Calu3 (cell line): ENCODE results near the gene ZFP91. TPM values are rescaled to one million over a fixed set of nuclear protein-coding genes. Genes with fewer than 3 reads are reported as not detected.

Experiments used
- BruUV-seq: library from RNA; stranded (reverse); fragments of 400-500 nt; replicated peaks from 2 replicates; lab custom pipeline; 2021; lab: Mats Ljungman, UMichigan
- CTCF ChIA-PET: fragments of 300-600 bp; sonication (Branson Sonifier 250); formaldehyde crosslinking; loops from one replicate; lab custom pipeline; 2022; ENCODE audit warnings: antibody characterized with exemption; lab: Charles Lee
- DNase-seq: peaks from one replicate; pipeline ENCODE4 v3.0.0; 2022
- H3K27ac Mint-ChIP-seq: one replicate; pipeline ENCODE4 v1.8.0; 2022; ENCODE audit warnings: mixed read lengths; ENCODE audit not compliant: unreplicated experiment
- H3K27me3 Mint-ChIP-seq: one replicate; pipeline ENCODE4 v1.8.0; 2022; ENCODE audit warnings: mixed read lengths; ENCODE audit not compliant: unreplicated experiment
- H3K36me3 Mint-ChIP-seq: one replicate; pipeline ENCODE4 v1.8.0; 2022; ENCODE audit warnings: mild to moderate bottlenecking, moderate library complexity, mixed read lengths; ENCODE audit not compliant: insufficient read depth, unreplicated experiment
- H3K4me1 Mint-ChIP-seq: one replicate; pipeline ENCODE4 v1.8.0; 2022; ENCODE audit warnings: mild to moderate bottlenecking, low read depth, mixed read lengths; ENCODE audit not compliant: unreplicated experiment
- H3K4me3 Mint-ChIP-seq: one replicate; pipeline ENCODE4 v1.8.0; 2022; ENCODE audit warnings: mild to moderate bottlenecking, low read depth, moderate library complexity, mixed read lengths; ENCODE audit not compliant: unreplicated experiment
- H3K9me3 Mint-ChIP-seq: one replicate; pipeline ENCODE4 v1.8.0; 2022; ENCODE audit warnings: low read depth, mixed read lengths; ENCODE audit not compliant: unreplicated experiment
- intact Hi-C: fragments of 100-400 bp; cut with micrococcal nuclease; formaldehyde crosslinking; loops from one replicate; pipeline ENCODE4 v1.10.0; 2022; ENCODE audit not compliant: unreplicated experiment
- total RNA-seq: library from RNA; stranded (reverse); gene quantifications from 2 replicates; pipeline ENCODE4 v1.2.3, GENCODE V29; 2022
- TF ChIP-seq, protein P1 (sequence below): fragments of 200-600 bp; IDR thresholded peaks from one replicate; pipeline ENCODE4 v1.8.0; 2022; ENCODE audit warnings: antibody characterized with exemption; ENCODE audit not compliant: unreplicated experiment

The ZFP91 gene
- total RNA-seq, 1 experiment from 2014 or later, result 61.5 TPM

DNA sequence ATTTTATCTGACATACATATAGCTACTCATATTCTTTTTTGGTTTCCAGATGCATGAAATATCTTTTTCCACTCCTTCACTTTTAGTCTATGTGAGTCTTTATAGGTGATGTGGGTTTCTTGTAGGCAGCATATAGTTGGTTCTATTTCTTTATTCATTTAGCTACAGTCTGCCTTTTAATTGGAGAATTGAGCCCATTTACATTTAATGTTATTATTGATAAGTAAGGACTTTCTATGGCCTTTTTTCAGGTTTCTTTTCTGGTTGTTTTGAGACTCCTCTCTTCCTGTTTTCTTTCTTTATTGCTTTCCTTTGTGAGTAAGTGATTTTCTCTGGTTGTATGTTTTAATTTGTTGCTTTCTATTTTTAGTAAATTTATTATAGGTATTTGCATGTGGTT lies 70.8 kb downstream of the ZFP91 start:
- peaks cover 10% of the 10 kb centered on the region for H3K4me1 Mint-ChIP-seq
- CTCF ChIA-PET, result no interaction called here
- no peaks in the 10 kb centered on the region for H3K27me3 Mint-ChIP-seq
- TF ChIP-seq, protein P1, sequence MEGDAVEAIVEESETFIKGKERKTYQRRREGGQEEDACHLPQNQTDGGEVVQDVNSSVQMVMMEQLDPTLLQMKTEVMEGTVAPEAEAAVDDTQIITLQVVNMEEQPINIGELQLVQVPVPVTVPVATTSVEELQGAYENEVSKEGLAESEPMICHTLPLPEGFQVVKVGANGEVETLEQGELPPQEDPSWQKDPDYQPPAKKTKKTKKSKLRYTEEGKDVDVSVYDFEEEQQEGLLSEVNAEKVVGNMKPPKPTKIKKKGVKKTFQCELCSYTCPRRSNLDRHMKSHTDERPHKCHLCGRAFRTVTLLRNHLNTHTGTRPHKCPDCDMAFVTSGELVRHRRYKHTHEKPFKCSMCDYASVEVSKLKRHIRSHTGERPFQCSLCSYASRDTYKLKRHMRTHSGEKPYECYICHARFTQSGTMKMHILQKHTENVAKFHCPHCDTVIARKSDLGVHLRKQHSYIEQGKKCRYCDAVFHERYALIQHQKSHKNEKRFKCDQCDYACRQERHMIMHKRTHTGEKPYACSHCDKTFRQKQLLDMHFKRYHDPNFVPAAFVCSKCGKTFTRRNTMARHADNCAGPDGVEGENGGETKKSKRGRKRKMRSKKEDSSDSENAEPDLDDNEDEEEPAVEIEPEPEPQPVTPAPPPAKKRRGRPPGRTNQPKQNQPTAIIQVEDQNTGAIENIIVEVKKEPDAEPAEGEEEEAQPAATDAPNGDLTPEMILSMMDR, result no peak
- H3K36me3 Mint-ChIP-seq, result no peaks in the 10 kb centered on the region
- no TSS peak for BruUV-seq
- H3K9me3 Mint-ChIP-seq, result no peaks in the 10 kb centered on the region
- no peak overlapping the region for H3K4me3 Mint-ChIP-seq
- H3K27ac Mint-ChIP-seq, result no peak overlapping the region
- intact Hi-C loops, result loop anchor here (5.0 kb wide), 1 partner anchor 273 kb away; no protein-coding TSS in a partner anchor
- no peak for DNase-seq

GRCh38 chr11:58650496-58650895 lies 71.6 kb downstream of the ZFP91 start:
- TF ChIP-seq, protein P1, result no peak
- no TSS peak for BruUV-seq
- intact Hi-C loops, result loop anchor here (5.0 kb wide), 1 partner anchor 272 kb away; no protein-coding TSS in a partner anchor
- Mint-ChIP-seq H3K36me3 (no peaks in the 10 kb centered on the region), H3K9me3 (no peaks in the 10 kb centered on the region), H3K4me3 (no peak overlapping the region), H3K27ac (no peak overlapping the region), H3K4me1 (peaks cover 18% of the 10 kb centered on the region), H3K27me3 (no peaks in the 10 kb centered on the region)
- CTCF ChIA-PET, result interaction anchor here (0.7 kb wide), 1 partner anchor 1518 kb away, joined by 3 read pairs; no protein-coding TSS in a partner anchor
- DNase-seq, result no peak

- no peak overlapping the region for H3K4me3 Mint-ChIP-seq
- intact Hi-C loops, result loop anchor here (5.0 kb wide), 1 partner anchor 269 kb away; no protein-coding TSS in a partner anchor
- peaks cover 18% of the 10 kb centered on the region for H3K4me1 Mint-ChIP-seq
These were observed 73.9 kb downstream of the ZFP91 start for GRCh38 chr11:58652726-58653280.

GRCh38 chr11:58654079-58654907 lies 75.4 kb downstream of the ZFP91 start:
- no peak overlapping the region for H3K27ac Mint-ChIP-seq
- no peak overlapping the region for H3K4me3 Mint-ChIP-seq
- BruUV-seq, result no TSS peak
- H3K27me3 Mint-ChIP-seq, result no peaks in the 10 kb centered on the region
- no peaks in the 10 kb centered on the region for H3K9me3 Mint-ChIP-seq
- CTCF ChIA-PET, result interaction anchor here (0.6 to 1.3 kb wide), 3 partner anchors 23 to 404 kb away, joined by 3 to 6 read pairs (median 3); no protein-coding TSS in a partner anchor
- peaks cover 31% of the 10 kb centered on the region for H3K4me1 Mint-ChIP-seq
- intact Hi-C loops, result loop anchor here (1.0 to 5.0 kb wide), 5 partner anchors 21 to 405 kb away; no protein-coding TSS in a partner anchor
- DNase-seq, result peak; percentile 88
- TF ChIP-seq, protein P1, result peak; percentile 81
- H3K36me3 Mint-ChIP-seq, result peaks cover 7% of the 10 kb centered on the region

More at GRCh38 chr11:58652726-58653280, 73.9 kb downstream of the ZFP91 start:
- DNase-seq, result no peak
- Mint-ChIP-seq H3K36me3 (no peaks in the 10 kb centered on the region), H3K9me3 (no peaks in the 10 kb centered on the region), H3K27me3 (no peaks in the 10 kb centered on the region), H3K27ac (no peak overlapping the region)
- CTCF ChIA-PET, result no interaction called here
- BruUV-seq, result no TSS peak
- TF ChIP-seq, protein P1, result no peak
